ENCODE measurements around the gene POC5. TPM values are rescaled to one million over a fixed set of nuclear protein-coding genes. Genes with fewer than 3 reads are reported as not detected.

Gene POC5
- total and polyA plus RNA-seq, 11 donors: 3.4 to 6.7 (median 4.8) TPM

GRCh38 chr5:75671506-75671905 is 45.7 kb downstream of the POC5 start:
- no peak for ATAC-seq
- H3K27me3 ChIP-seq: no peaks in the 10 kb centered on the region
- H3K9me3 ChIP-seq: no peaks in the 10 kb centered on the region
- intact Hi-C loops (cut with DNase I): loop anchor here in 5 of 10 donors (10.0 kb wide), 6 partner anchors 77 to 437 kb away; partner anchors contain the start of genes ANKRD31 (in 1 of the 5), CERT1 (in 1 of the 5), HMGCR (in 1 of the 5) and POLK (in 1 of the 5)
- peaks cover 0 to 36% (median 25%) of the 10 kb centered on the region in 9 donors for H3K36me3 ChIP-seq
- peaks cover 0 to 18% (median 4%) of the 10 kb centered on the region in 12 donors for H3K4me1 ChIP-seq
- no peak overlapping the region for H3K27ac ChIP-seq
- no peak overlapping the region for H3K4me3 ChIP-seq
- TF ChIP-seq POLR2A (IDR thresholded peaks at IDR 0.05): no peak
- no peak for TF ChIP-seq CTCF (IDR thresholded peaks at IDR 0.05)
- no peak for DNase-seq
- WGBS, 4 donors: 49 to 99% (median 50%) methylated on average over 2 of the region's 2 CpGs

- TF ChIP-seq POLR2A (IDR thresholded peaks at IDR 0.05) (no peak), CTCF (IDR thresholded peaks at IDR 0.05) (no peak)
- no peak for ATAC-seq
- intact Hi-C loops (cut with DNase I): loop anchor here in 5 of 10 donors (10.0 kb wide), 6 partner anchors 76 to 436 kb away; partner anchors contain the start of genes ANKRD31 (in 1 of the 5), CERT1 (in 1 of the 5), HMGCR (in 1 of the 5) and POLK (in 1 of the 5)
- no peaks in the 10 kb centered on the region for H3K27me3 ChIP-seq
- peaks cover 0 to 18% (median 4%) of the 10 kb centered on the region in 12 donors for H3K4me1 ChIP-seq
- no peak overlapping the region for H3K4me3 ChIP-seq
- no peak overlapping the region for H3K27ac ChIP-seq
- no peak for DNase-seq
- 89 to 93% (median 93%) methylated on average over 3 of the region's 3 CpGs for WGBS, 4 donors
- H3K36me3 ChIP-seq: peaks cover 0 to 31% (median 18%) of the 10 kb centered on the region in 9 donors
- H3K9me3 ChIP-seq: no peaks in the 10 kb centered on the region
Observed at GRCh38 chr5:75670577-75670976, 46.7 kb downstream of the POC5 start.

- 9 to 13% (median 10%) methylated on average over 10 of the region's 10 CpGs for WGBS, 4 donors
- Histone ChIP-seq H3K36me3 (peaks cover 0 to 19% (median 6%) of the 10 kb centered on the region in 9 donors), H3K27me3 (no peaks in the 10 kb centered on the region), H3K9me3 (no peaks in the 10 kb centered on the region), H3K27ac (peak overlapping the region in 2 of 12 donors; percentile 28 to 72), H3K4me3 (peak overlapping the region in 9 of 12 donors; percentile 1 to 41 (median 34)), H3K4me1 (peaks cover 0 to 18% (median 4%) of the 10 kb centered on the region in 12 donors)
- DNase-seq (peak in 3 of 5 donors; percentile 28 to 41 (median 39)), ATAC-seq (peak; percentile 46 to 87 (median 75))
- intact Hi-C loops (cut with DNase I): loop anchor here in 2 of 10 donors (5.0 to 10.0 kb wide), 2 partner anchors 64 to 157 kb away; partner anchors contain the start of genes CERT1 (in 1 of the 2) and POLK (in 1 of the 2)
- TF ChIP-seq CTCF (IDR thresholded peaks at IDR 0.05) (no peak), POLR2A (IDR thresholded peaks at IDR 0.05) (no peak)
Observed at GRCh38 chr5:75668977-75669689, 48.1 kb downstream of the POC5 start.

- no peak for DNase-seq
- intact Hi-C loops (cut with DNase I): loop anchor here in 2 of 10 donors (5.0 to 10.0 kb wide), 2 partner anchors 64 to 156 kb away; partner anchors contain the start of genes CERT1 (in 1 of the 2) and POLK (in 1 of the 2)
- Histone ChIP-seq H3K4me1 (peaks cover 0 to 18% (median 4%) of the 10 kb centered on the region in 12 donors), H3K27ac (no peak overlapping the region), H3K9me3 (no peaks in the 10 kb centered on the region), H3K27me3 (no peaks in the 10 kb centered on the region), H3K36me3 (peaks cover 0 to 13% (median 6%) of the 10 kb centered on the region in 9 donors), H3K4me3 (no peak overlapping the region)
- no peak for TF ChIP-seq POLR2A (IDR thresholded peaks at IDR 0.05)
- TF ChIP-seq CTCF (IDR thresholded peaks at IDR 0.05): no peak
- WGBS, 4 donors: 70 to 84% (median 72%) methylated on average over 2 of the region's 2 CpGs
- peak in 3 of 4 donors; percentile 26 to 57 (median 46) for ATAC-seq
Observed at GRCh38 chr5:75668445-75668844, 48.8 kb downstream of the POC5 start.
